GM18907 (cell line): ENCODE results near the gene PEAR1.
"Not testable (repeated sequence)": the region's sequence is repeated elsewhere in the genome, so short reads cannot be mapped to it uniquely, and the experiment has no call there.

Experiments
- ATAC-seq: cut with Tn5 transposase; IDR thresholded peaks from one replicate; pipeline ENCODE4 v1.9.1; 2021; ENCODE audit warnings: mild to moderate bottlenecking, moderate library complexity; ENCODE audit not compliant: unreplicated experiment

The PEAR1 gene

DNA sequence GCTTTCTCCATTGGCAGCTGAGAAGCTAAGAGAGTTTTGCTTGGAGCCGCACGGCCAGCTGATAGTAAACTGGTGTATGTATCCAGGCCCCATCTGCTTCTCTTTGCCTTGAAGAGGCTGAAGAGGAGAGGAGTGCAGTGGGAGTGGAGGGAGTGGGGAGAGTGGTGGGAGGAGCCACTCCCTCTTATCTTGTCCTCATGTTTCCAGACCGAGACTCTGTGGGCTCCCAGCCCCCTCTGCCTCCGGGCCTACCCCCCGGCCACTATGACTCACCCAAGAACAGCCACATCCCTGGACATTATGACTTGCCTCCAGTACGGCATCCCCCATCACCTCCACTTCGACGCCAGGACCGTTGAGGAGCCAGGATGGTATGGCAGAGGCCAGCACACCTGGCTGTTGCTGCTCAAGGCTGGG, 20.9 kb downstream of the PEAR1 start:
- ATAC-seq, result no peak

DNA sequence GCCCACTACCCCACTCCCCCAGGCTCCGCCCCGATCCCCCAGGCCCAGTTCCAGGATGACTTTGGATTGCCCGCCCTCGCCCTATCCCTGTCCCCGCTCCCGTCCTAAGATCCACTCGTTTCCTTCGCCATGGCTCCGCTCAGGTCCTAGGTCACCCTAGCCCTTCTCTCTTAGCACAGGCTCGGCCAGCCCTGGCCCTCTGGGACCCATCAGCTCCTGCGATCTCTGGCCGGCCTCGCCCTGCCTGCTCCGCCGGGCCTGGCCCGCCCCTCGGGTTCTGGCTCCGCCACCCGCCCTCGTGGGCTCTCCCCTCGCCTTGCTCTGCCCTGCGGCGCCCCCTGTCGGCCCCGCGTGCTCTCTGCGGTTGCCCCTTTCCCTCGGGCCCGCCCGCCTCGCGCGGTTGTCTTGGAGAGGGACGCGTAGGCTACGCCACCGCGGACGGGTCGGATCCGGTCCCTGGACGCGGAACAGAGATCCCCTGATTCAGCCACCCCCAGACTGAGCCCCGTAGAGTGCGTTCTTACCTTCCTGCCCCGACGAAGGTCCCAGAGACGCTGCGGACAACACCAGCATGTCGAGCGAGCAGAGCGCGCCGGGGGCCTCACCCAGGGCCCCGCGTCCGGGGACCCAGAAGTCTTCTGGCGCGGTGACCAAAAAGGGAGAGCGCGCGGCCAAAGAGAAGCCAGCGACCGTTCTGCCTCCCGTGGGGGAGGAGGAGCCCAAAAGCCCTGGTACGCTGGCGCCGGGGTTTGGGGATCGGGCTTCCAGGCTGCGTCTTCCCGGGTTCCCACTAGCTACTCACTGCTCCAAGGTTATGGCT, 26.9 kb downstream of the PEAR1 start, which contains the start of gene LRRC71:
LRRC71 (plus strand) TSS at position 400 of the 820 bp plus-strand sequence; CDS start at position 572, 172 bp downstream.
- no peak for ATAC-seq

DNA sequence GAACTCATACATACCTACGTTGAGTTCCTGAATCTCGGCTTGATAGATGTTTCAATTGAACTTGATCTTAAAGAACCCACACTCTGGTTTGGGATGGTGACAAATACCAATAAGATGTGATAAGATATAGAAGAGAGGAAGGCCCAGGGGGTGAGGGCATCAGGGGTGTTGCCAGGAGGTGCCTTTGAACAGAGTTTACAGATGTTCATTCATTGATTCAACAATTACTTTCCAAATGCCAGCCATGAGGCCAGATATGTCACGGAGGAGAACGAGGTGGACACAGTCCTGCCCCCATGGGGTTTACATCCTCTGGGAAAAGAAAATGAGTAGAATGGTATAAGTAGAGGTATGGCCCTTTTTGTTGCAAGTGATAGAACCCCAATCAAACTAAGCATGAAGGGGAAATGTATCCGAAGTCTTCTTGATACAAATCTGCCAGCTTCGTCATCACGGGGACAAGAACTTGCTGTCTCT, 27.6 kb downstream of the PEAR1 start:
- ATAC-seq, result no peak

DNA sequence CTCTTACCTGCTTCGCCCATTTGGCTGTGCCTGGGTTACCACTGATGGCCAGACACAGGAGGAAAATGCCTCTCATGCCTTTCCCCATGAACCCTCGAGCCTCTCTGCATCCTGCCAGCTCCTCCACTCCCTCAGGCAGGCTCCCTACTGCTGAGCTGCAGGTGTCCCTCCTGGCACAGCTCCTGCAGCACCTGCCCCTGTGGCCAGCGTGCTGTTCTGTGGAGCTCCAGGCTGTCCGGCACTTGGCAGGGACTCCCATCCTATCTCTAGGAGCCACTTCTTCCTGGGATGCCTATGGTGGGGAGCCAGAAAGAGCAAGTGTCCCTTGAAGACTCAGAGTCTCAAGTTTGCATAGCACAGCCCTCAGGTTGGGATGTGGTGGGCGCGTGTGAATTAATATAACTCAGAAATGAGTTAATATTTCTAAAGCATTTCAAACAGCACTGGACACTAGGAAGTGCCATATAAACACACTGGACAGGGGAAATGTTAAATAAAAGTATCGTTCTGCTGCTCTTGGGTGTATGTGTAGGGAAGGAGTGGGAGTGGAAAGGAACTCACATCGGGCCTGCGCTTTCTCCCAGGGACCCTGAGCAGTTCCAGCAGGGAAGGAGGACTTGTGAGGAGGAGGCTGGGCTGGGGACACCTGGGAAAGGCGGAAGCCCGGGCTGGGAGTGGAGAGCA, 29.6 kb downstream of the PEAR1 start:
- ATAC-seq, result no peak

DNA sequence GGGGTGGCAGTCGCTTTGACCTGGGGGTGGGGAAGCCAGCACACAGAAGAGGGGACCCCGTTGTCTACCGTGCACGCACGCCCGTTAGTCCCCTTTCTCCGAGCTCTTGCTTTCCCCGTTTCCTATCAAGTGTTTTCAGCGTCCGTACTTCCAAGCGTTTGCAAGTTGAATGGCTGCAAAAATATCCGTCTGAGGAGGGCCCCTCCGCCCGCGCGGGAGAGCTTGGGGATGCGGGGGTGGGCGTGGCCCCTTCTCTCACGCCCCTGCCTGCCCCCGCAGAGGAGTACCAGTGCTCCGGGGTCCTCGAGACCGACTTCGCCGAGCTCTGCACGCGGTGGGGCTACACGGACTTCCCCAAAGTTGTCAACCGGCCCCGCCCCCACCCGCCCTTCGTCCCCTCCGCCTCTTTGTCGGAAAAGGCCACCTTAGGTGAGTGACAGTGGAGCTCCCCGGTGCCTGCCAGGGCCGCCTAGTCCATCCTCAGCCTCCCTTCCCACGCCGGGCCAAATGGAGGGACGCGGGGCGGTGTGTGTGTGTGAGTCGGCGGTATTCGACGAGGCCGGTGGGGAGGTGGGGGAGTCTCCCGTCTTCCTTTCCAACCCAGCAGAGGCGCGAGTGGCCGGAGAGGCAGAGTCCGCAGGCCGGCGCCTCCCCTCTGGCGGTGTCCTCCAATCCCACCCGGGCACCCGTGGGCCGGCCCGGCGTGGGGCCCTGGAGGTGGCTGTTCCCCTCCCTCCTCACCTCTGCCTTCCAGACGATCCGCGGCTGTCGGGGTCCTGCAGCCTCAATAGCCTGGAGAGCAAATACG, 30.4 kb downstream of the PEAR1 start:
- no peak for ATAC-seq

DNA sequence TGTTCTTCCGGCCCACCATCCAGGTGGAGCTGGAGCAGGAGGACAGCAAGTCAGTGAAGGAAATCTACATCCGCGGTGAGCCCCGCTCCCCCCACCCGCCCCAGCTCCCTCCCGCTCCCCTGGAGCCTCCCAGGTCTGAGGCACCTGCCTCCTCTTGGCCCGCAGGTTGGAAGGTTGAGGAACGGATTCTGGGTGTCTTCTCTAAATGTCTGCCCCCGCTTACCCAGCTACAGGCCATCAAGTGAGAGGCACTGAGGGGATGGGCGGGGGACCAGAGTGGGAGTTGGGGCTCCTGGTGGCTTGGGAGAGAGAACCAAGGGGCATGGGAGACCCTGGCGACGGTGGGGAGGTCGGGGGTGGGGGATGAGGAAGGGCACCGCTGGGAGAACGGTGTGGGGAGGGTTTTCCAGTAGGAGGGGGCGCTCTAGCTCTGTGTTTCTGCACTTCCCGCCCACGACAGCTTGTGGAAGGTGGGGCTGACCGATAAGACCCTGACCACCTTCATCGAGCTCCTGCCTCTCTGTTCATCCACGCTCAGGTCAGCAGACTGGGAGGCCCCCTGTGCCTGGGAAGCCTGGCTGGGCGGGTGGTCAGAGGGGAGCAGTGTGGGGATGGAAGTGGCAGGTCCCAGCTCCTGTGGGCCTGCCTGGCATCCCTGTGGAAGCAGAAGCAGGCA, 31.1 kb downstream of the PEAR1 start:
- ATAC-seq, result no peak

DNA sequence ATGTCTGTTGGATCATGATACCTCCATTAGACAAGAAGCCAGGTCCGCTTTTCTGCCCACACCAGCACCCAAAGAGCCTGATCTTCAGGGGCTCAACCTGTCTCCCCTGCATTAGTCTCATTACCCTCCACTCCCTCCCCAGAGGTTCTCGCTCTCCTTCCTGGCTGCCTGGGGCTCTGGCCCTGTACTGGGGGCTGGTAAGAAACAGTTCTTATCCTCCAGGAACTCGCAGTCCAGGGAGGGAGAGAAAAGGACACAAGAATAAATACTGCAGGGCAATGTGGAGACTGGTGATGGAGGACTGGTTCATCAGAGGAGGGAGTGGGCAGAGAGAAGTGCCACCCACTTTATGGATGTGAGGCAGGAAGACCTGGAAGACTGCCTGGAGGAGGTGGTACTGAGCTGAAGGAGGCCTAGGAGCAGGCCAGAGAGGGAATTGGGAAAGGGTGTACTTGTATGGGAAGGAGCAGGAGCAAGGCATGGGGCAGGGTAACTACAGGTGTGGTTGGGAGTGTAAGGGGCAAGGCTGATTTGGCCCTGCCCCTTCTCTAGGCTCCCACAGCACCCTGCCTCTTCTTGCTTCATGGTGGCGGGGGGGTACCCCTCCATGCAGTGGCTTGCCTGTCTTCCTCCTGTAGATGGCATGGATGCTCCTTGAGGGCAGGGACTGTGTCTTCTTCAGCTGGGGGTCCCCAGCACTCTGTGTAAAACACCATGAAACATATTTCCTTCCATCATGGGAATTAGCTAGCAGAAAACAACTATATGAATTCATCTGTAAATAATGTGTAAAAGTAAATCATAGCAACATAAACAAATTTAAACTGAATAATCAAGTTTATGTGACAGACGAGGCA, 31.9 kb downstream of the PEAR1 start:
- no peak for ATAC-seq

DNA sequence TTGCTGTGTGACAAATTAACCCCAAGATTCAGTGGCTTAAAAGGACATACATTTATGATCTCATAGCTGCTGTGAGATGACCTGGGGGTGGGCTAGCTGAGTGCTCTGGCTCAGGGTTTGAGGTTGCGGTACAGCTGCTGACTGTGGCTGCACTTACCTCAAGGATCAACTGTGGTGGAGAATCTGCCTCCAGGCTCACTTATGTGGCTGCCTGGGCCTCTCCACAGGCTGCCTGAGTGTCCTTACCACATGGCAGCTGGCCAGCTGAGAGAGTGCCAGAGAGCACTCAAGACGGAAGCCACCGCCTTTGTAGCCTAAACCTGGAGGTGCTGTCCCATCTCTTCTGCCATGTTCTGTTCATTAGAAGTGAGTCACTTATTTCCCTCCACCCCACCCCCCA, 32.7 kb downstream of the PEAR1 start:
- ATAC-seq, result no peak

DNA sequence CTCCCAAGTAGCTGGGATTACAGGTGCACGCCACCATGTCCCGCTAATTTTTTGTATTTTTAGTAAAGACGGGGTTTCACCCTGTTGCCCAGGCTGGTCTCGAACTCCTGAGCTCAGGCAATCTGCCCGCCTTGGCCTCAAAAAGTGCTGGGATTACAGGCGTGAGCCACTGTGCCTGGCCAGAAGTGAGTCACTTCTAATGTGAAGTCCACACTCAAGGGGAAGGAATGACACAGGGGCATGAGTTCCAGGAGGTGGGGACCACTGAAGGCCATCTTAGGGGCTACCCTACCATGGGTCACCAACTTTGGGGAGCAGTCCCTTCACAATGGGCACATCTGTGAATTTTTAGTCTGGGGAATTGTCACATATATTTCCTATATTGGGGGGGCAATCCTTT, 33.2 kb downstream of the PEAR1 start:
- not testable (repeated sequence) for ATAC-seq

DNA sequence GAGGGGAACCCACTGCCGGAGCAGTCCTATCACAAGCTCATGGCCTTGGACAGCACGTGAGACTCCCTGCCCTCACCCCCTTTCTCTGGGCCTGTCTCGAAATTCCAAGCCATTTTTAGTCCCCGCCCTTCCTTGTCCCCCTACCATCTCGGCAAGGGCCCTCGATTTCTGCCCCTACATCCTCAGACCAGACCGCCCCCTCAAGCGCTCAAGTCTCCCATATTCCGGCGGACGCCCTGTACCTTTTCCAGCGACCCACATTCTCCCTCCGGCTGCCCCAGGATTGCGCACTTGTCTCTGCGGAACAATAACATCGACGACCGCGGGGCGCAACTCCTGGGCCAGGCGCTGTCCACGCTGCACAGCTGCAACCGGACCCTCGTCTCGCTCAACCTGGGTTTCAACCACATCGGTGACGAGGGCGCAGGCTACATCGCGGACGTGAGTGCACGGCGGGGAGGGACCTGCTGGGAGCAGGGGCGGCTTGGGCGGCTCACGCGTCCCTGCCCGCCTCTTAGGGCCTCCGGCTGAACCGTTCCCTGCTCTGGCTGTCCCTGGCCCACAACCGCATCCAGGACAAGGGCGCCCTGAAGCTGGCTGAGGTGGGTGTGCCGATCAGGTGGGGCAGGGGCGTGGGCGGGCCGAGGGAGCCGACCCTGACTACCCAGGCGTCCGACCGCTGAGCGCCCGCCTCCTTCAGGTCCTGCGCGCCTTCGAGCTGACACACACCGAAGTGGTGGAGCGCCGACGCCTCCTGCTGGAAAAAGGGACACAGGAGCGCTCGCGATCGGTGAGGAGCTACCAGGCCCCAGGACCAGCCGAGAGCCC, 33.9 kb downstream of the PEAR1 start:
- ATAC-seq, result no peak

DNA sequence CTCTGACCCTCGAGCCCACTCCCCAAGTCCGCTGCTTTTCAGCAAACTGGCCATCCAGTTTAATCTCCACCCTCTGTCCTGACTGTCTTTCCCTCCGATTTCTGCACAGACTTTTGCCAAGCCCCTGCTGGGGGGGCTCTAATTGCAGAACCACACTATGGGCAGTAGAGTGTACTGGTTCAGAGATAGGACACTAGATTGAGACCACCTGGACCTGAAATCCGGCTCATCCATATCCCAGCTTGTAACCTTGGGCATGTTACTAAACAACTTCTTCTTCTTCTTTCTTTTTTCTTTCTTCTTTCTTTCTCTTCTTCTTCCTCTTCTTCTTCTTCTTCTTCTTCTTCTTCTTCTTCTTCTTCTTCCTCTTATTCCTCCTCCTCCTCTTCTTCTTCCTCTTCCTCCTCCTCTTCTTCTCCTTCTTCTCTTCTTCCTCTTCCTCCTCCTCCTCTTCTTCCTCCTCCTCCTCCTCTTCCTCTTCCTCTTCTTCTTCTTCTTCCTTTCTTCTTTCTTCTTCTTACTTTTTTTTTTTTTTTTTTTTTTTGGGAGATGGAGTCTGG, 34.6 kb downstream of the PEAR1 start:
- ATAC-seq, result no peak

DNA sequence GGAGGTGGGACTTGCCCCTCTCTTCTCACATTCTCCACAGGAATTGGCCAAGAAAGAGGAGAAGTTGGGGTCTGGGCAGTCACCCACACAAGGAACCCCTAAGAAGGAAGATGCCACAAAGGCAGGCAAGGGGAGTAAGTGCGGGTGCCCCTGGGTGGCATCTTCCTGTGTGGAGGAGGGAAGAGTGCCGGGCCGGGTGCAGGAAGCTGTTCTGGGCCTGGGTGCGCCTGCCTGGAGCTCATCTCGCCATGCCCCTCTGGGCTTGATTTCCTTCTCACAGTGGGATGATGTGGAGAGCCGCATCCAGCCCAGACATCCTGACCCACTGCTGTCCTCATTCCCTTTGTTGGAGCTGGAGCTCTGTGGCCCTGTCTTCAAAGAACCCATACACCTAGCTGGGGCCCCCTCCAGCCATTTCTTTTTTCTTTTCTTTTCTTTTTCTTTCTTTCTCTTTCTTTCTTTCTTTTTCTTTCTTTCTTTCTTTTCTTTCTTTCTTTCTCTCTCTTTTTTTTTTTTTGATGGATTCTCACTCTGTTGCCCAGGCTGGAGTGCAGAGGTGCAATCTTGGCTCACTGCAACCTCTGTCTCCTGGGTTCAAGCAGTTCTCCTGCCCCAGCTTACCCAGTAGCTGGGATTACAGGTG, 36.2 kb downstream of the PEAR1 start:
- no peak for ATAC-seq

DNA sequence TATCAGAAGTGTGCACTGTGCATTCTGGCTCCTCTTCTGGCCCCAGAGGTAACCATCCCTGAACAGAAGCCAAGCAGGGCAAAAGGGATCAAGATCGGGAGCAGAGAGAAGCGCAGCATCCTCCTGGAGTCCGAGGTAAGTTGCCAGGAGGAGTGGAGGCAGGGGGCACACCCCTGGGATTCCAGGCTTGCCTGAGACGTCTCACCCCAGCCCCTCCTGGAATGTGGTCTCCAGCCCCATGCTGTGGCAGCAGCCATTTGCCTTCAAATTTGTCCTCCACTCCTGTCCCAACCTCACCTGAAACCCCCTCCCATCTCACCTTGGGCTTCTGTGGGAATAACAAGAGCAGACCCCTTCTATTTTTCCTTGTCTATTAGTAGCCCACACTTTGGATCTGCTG, 37.0 kb downstream of the PEAR1 start:
- ATAC-seq, result no peak

DNA sequence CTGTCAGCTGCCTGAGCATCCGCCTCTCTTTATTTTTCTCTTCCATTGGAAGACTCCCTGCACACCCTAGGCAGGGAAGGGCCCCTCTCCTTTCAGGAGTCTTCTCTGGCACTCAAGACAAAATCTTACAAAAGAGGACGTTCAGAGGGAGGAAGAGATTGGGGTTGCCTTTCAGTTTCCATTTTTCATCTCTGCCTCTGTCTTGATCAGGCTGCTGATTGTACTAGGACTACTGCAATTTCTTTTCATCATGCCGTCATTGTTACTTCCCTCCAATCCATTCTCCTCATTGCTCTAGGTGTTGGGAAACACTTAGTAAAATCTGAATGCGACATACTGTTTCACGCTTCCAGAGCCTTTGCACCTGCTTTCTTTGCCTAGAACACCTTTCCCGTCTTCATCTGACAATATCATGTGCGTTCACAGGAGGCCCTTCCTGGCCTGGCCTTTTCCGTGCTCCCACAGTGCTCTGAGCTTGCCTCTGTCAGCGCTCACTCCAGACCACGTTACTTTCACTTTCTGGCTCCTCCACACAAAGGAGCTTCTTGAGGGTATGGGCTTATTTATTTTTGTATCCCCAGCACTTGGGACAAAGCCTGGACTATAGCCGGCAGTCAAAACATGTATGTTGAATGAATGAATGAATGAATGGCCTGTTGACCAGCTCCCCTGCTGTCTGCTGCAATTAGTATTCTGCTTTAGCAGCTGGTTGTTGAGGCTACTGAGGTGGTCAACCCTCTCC, 37.9 kb downstream of the PEAR1 start:
- ATAC-seq, result no peak

DNA sequence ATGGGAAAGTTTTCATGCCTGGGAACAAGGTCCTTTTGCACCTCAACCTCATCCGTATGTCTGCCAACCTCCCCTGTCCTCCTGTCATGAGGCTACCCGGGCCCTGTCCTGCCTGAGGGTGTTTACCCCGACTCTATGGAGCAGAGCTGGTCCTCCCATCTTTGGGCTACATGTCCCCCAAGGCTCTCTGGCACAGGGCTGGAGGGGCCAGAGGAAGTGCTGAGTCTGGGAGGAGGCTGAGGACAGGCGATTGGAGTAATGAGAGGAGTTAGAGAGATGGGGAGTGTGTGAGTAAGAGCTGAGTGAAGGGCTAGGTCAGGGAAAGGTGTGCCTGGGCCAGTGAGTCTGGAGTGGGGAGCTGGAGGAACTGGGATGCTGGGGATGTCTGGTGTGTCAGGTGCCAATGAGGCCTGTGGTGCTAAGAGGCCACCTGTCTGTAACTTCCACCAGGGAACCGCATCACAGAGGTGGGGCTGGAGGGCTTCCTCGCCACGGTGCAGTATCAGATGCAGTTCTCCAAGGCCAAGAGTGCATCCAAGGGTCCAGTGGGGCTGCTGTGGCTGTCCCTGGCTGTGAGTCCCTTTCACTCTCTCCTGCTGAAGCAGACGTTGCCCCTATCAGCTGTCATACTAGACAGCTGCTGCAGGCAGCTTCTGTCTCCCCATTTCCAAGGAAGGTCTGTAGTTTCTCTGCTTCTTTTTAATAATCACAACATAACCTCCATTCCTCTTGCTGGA, 38.6 kb downstream of the PEAR1 start:
- ATAC-seq, result no peak

DNA sequence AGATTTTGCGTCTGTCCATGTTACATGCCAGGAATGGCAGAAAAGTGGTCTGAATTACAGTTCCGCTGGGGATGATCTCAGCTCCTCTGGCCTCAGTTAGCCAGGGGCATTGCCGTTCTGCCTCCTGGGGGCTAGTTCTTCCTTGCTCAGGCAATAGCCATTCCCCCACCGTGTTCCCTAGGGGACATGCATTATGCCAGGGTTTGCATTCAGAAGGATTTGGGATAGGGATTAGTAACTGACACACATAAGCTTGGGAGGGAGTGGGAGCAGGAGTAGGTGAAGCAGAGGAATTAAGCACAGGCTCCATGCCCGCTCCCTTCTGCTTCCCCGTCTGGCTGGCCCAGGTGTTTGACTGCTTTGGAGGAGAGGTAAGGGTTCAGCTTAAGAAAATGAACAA, 39.6 kb downstream of the PEAR1 start:
- no peak for ATAC-seq
